Suprapubic skin (tissue), 4 donors: ENCODE results near the gene SLC24A1. TPM values are rescaled to one million over a fixed set of nuclear protein-coding genes. Genes with fewer than 3 reads are reported as not detected.

ENCODE experiments used
- DNase-seq, 2 donors: peaks; one replicate each; pipeline ENCODE4 v3.0.0-alpha.2; 2019; ENCODE audit warnings: low spot score in 2 of 2
- H3K27ac ChIP-seq: fragments of 200-600 bp; sonication (generic); one replicate; pipeline ENCODE4 v1.5.1; 2019
- H3K27me3 ChIP-seq: fragments of 200-600 bp; sonication (generic); one replicate; pipeline ENCODE4 v1.5.1; 2019
- H3K36me3 ChIP-seq: fragments of 200-600 bp; sonication (generic); one replicate; pipeline ENCODE4 v1.5.1; 2019
- H3K4me1 ChIP-seq: fragments of 200-600 bp; sonication (generic); one replicate; pipeline ENCODE4 v1.5.1; 2019
- H3K4me3 ChIP-seq: fragments of 200-600 bp; sonication (generic); one replicate; pipeline ENCODE4 v1.5.1; 2019; ENCODE audit warnings: mild to moderate bottlenecking
- H3K9me3 ChIP-seq: fragments of 200-600 bp; sonication (generic); one replicate; pipeline ENCODE4 v1.5.1; 2019
- CTCF ChIP-seq, 2 donors: fragments of 200-600 bp in 1 of 2; fragments of 450-650 bp in 1 of 2; sonication (generic) in 1 of 2; IDR thresholded peaks; one replicate each; pipeline ENCODE4 v1.5.1; 2016 to 2019; ENCODE audit warnings: antibody characterized with exemption in 2 of 2, mild to moderate bottlenecking in 1 of 2, moderate library complexity in 1 of 2
- EP300 ChIP-seq: sonication (generic); formaldehyde crosslinking; IDR thresholded peaks from one replicate; pipeline ENCODE4 v1.6.1; 2017; ENCODE audit warnings: antibody characterized with exemption
- POLR2A ChIP-seq, 2 donors: fragments of 450-650 bp; IDR thresholded peaks; one replicate each; pipeline ENCODE4 v1.6.1; 2017; ENCODE audit warnings: antibody characterized with exemption in 2 of 2, mild to moderate bottlenecking in 2 of 2, moderate library complexity in 2 of 2
- POLR2AphosphoS5 ChIP-seq, 3 donors: sonication (generic); formaldehyde crosslinking; IDR thresholded peaks; one replicate each; pipeline ENCODE4 v1.6.1; 2017; ENCODE audit warnings: antibody characterized with exemption in 3 of 3
- WGBS: methylation state at CpG from one replicate; pipeline ENCODE4 v1.1.5; 2018; 5-methylcytosine and 5-hydroxymethylcytosine counted together
- total RNA-seq, 4 donors: library from RNA; depleted of rRNA; stranded (reverse); fragments of >200 nt; gene quantifications; one replicate each; pipeline ENCODE4 v1.1.0, GENCODE V29; 2016

SLC24A1 gene
- total RNA-seq, 4 donors from 2014 or later, result 4.5 to 14.0 (median 9.4) TPM

- no peak overlapping the region for H3K4me3 ChIP-seq
- H3K36me3 ChIP-seq, result peaks cover 35% of the 10 kb centered on the region
- 86% methylated on average over 1 of the region's 1 CpG for WGBS
- no peak for DNase-seq
- H3K4me1 ChIP-seq, result no peaks in the 10 kb centered on the region
- H3K9me3 ChIP-seq, result no peaks in the 10 kb centered on the region
- TF ChIP-seq POLR2A (IDR thresholded peaks at IDR 0.05) (no peak), EP300 (no peak), POLR2AphosphoS5 (IDR thresholded peaks at IDR 0.05) (no peak), CTCF (IDR thresholded peaks at IDR 0.05) (no peak)
- no peak overlapping the region for H3K27ac ChIP-seq
- no peaks in the 10 kb centered on the region for H3K27me3 ChIP-seq
Observed at GRCh38 chr15:65690173-65690572, 68.4 kb downstream of the SLC24A1 start.

GRCh38 chr15:65690778-65691177, 69.0 kb downstream of the SLC24A1 start:
- H3K36me3 ChIP-seq, result peaks cover 37% of the 10 kb centered on the region
- WGBS, result 89% methylated on average over 4 of the region's 4 CpGs
- H3K4me3 ChIP-seq, result no peak overlapping the region
- no peak overlapping the region for H3K27ac ChIP-seq
- no peaks in the 10 kb centered on the region for H3K9me3 ChIP-seq
- H3K4me1 ChIP-seq, result no peaks in the 10 kb centered on the region
- TF ChIP-seq POLR2A (IDR thresholded peaks at IDR 0.05) (no peak), POLR2AphosphoS5 (IDR thresholded peaks at IDR 0.05) (no peak), EP300 (no peak), CTCF (IDR thresholded peaks at IDR 0.05) (no peak)
- DNase-seq, result no peak
- H3K27me3 ChIP-seq, result no peaks in the 10 kb centered on the region

- H3K27ac ChIP-seq, result no peak overlapping the region
- 99% methylated on average over 2 of the region's 2 CpGs for WGBS
Observed at GRCh38 chr15:65695081-65695480, 73.3 kb downstream of the SLC24A1 start.

More at GRCh38 chr15:65695081-65695480, 73.3 kb downstream of the SLC24A1 start:
- H3K9me3 ChIP-seq, result no peaks in the 10 kb centered on the region
- peaks cover 36% of the 10 kb centered on the region for H3K36me3 ChIP-seq
- DNase-seq, result no peak
- H3K4me3 ChIP-seq, result no peak overlapping the region
- H3K4me1 ChIP-seq, result no peaks in the 10 kb centered on the region
- no peaks in the 10 kb centered on the region for H3K27me3 ChIP-seq
- TF ChIP-seq CTCF (IDR thresholded peaks at IDR 0.05) (no peak), EP300 (no peak), POLR2AphosphoS5 (IDR thresholded peaks at IDR 0.05) (no peak), POLR2A (IDR thresholded peaks at IDR 0.05) (no peak)

Other genes with a start within 250 kb of the SLC24A1 start
- gene IGDCC3, start 243.9 kb upstream of the SLC24A1 start, total RNA-seq, result not detected
- 1 to 10 TPM in 1 of 4 donors, under 1 TPM in 3; 0.16 to 1.4 (median 0.35) TPM for gene IGDCC4, start 199.0 kb upstream of the SLC24A1 start, total RNA-seq
- 10 to 100 TPM; 22.2 to 58.3 (median 33.5) TPM for gene DPP8, start 104.2 kb upstream of the SLC24A1 start, total RNA-seq
- gene HACD3, start 91.5 kb upstream of the SLC24A1 start, total RNA-seq, result 10 to 100 TPM; 36.6 to 65.2 (median 44.9) TPM
- gene INTS14, start 10.8 kb upstream of the SLC24A1 start, total RNA-seq, result 10 to 100 TPM; 37.1 to 72.5 (median 49.1) TPM
- gene DENND4A, start 170.4 kb downstream of the SLC24A1 start, total RNA-seq, result 10 to 100 TPM; 12.2 to 42.1 (median 14.2) TPM
- gene RAB11A, start 247.6 kb downstream of the SLC24A1 start, total RNA-seq, result 100 to 1,000 TPM; 150 to 650 (median 425) TPM